Measurements from ENCODE around the gene OR6B2. TPM values are rescaled to one million over a fixed set of nuclear protein-coding genes. Genes with fewer than 3 reads are reported as not detected.
A peak's percentile ranks its signal among the peaks of the same experiment; 100 is the strongest.

Gene OR6B2
- total RNA-seq, 1 donor from 2014 or later, result not detected

- no peak for DNase-seq (ENCODE audit: low read depth, low spot score)
- Mint-ChIP-seq H3K4me1 (no peaks in the 10 kb centered on the region), H3K27me3 (ENCODE audit: low read depth) (no peaks in the 10 kb centered on the region), H3K27ac (ENCODE audit: unreplicated experiment) (no peak overlapping the region), H3K36me3 (ENCODE audit: low read depth) (peaks cover 11% of the 10 kb centered on the region), H3K4me3 (no peak overlapping the region), H3K9me3 (no peaks in the 10 kb centered on the region)
- TF ChIP-seq CTCF (conservative IDR thresholded peaks at IDR 0.05), result peak; percentile 95
Measured at GRCh38 chr2:239991689-239992314, 38.4 kb downstream of the OR6B2 start.

GRCh38 chr2:239990966-239991365 lies 39.3 kb downstream of the OR6B2 start:
- Mint-ChIP-seq H3K36me3 (ENCODE audit: low read depth) (peaks cover 19% of the 10 kb centered on the region), H3K4me3 (no peak overlapping the region), H3K4me1 (no peaks in the 10 kb centered on the region), H3K27me3 (ENCODE audit: low read depth) (no peaks in the 10 kb centered on the region), H3K27ac (ENCODE audit: unreplicated experiment) (no peak overlapping the region), H3K9me3 (no peaks in the 10 kb centered on the region)
- no peak for DNase-seq (ENCODE audit: low read depth, low spot score)
- no peak for TF ChIP-seq CTCF (conservative IDR thresholded peaks at IDR 0.05)

- Mint-ChIP-seq H3K9me3 (peaks cover 4% of the 10 kb centered on the region), H3K4me1 (no peaks in the 10 kb centered on the region), H3K36me3 (ENCODE audit: low read depth) (peaks cover 34% of the 10 kb centered on the region), H3K27me3 (ENCODE audit: low read depth) (no peaks in the 10 kb centered on the region), H3K4me3 (no peak overlapping the region), H3K27ac (ENCODE audit: unreplicated experiment) (no peak overlapping the region)
- no peak for DNase-seq (ENCODE audit: low read depth, low spot score)
- TF ChIP-seq CTCF (conservative IDR thresholded peaks at IDR 0.05), result no peak
Measured at GRCh38 chr2:239985356-239985755, 44.9 kb downstream of the OR6B2 start.

- Mint-ChIP-seq H3K9me3 (peaks cover 4% of the 10 kb centered on the region), H3K4me3 (no peak overlapping the region), H3K4me1 (no peaks in the 10 kb centered on the region), H3K27ac (ENCODE audit: unreplicated experiment) (no peak overlapping the region), H3K27me3 (ENCODE audit: low read depth) (no peaks in the 10 kb centered on the region), H3K36me3 (ENCODE audit: low read depth) (peaks cover 34% of the 10 kb centered on the region)
- TF ChIP-seq CTCF (conservative IDR thresholded peaks at IDR 0.05), result no peak
- DNase-seq (ENCODE audit: low read depth, low spot score), result no peak
Measured at GRCh38 chr2:239984421-239985194, 45.6 kb downstream of the OR6B2 start.

GRCh38 chr2:239983004-239983778 lies 47.0 kb downstream of the OR6B2 start:
- DNase-seq (ENCODE audit: low read depth, low spot score), result no peak
- Mint-ChIP-seq H3K4me3 (no peak overlapping the region), H3K27ac (ENCODE audit: unreplicated experiment) (no peak overlapping the region), H3K27me3 (ENCODE audit: low read depth) (no peaks in the 10 kb centered on the region), H3K4me1 (no peaks in the 10 kb centered on the region), H3K36me3 (ENCODE audit: low read depth) (peaks cover 30% of the 10 kb centered on the region), H3K9me3 (peaks cover 4% of the 10 kb centered on the region)
- no peak for TF ChIP-seq CTCF (conservative IDR thresholded peaks at IDR 0.05)

Other genes with a start within 250 kb of the OR6B2 start
- 81.3 and 81.9 TPM in 2 replicates for gene NDUFA10, start 5.1 kb downstream of the OR6B2 start, total RNA-seq
- not detected in 2 replicates for gene OR6B3, start 23.1 kb upstream of the OR6B2 start, total RNA-seq
- 138 and 143 TPM in 2 replicates for gene COPS9, start 105.9 kb upstream of the OR6B2 start, total RNA-seq
- not detected in 2 replicates for gene OTOS, start 110.2 kb upstream of the OR6B2 start, total RNA-seq

Measured in neural crest cell (in vitro differentiated cells).